Gastroesophageal sphincter (tissue), 4 donors: Measurements from ENCODE around the gene UBE2I. TPM values are rescaled to one million over a fixed set of nuclear protein-coding genes. Genes with fewer than 3 reads are reported as not detected.

ENCODE experiments used
- ATAC-seq: fragments of 150-250 bp; one replicate; pipeline ENCODE4 v1.9.1; 2016; ENCODE audit warnings: mild to moderate bottlenecking, moderate library complexity
- H3K27ac ChIP-seq, 4 donors: fragments of 200-600 bp; sonication (generic) in 3 of 4; 1 replicate in 3 of 4; 2 replicates in 1 of 4; pipeline ENCODE4 v1.5.1; 2016 to 2019
- H3K27me3 ChIP-seq: fragments of 200-600 bp; sonication (generic); one replicate; pipeline ENCODE4 v1.5.1; 2019
- H3K36me3 ChIP-seq, 2 donors: fragments of 200-600 bp; sonication (generic); one replicate each; pipeline ENCODE4 v1.5.1; 2019; ENCODE audit warnings: control low read depth in 1 of 2
- H3K4me1 ChIP-seq, 3 donors: fragments of 200-600 bp; sonication (generic); 1 replicate in 2 of 3; 2 replicates in 1 of 3; pipeline ENCODE4 v1.5.1; 2016 to 2019; ENCODE audit warnings: control low read depth in 2 of 3
- H3K4me3 ChIP-seq, 2 donors: fragments of 200-600 bp; sonication (generic); one replicate each; pipeline ENCODE4 v1.5.1; 2019; ENCODE audit warnings: mild to moderate bottlenecking in 1 of 2, moderate library complexity in 1 of 2
- H3K9me3 ChIP-seq, 3 donors: fragments of 200-600 bp; sonication (generic); one replicate each; pipeline ENCODE4 v1.5.1; 2017 to 2019; ENCODE audit warnings: control low read depth in 2 of 3
- EP300 ChIP-seq: sonication (generic); formaldehyde crosslinking; IDR thresholded peaks from one replicate; pipeline ENCODE4 v1.6.1; 2017; ENCODE audit warnings: antibody characterized with exemption, mild to moderate bottlenecking
- POLR2A ChIP-seq, 2 donors: fragments of 450-650 bp; IDR thresholded peaks; one replicate each; pipeline ENCODE4 v1.6.1; 2017; ENCODE audit warnings: antibody characterized with exemption in 2 of 2, mild to moderate bottlenecking in 2 of 2, moderate library complexity in 1 of 2
- POLR2AphosphoS5 ChIP-seq: sonication (generic); formaldehyde crosslinking; IDR thresholded peaks from one replicate; pipeline ENCODE4 v1.6.1; 2017; ENCODE audit warnings: antibody characterized with exemption
- WGBS, 2 donors: methylation state at CpG; one replicate each; pipeline ENCODE4 v1.1.5; 2018; ENCODE audit warnings: low coverage in 1 of 2; 5-methylcytosine and 5-hydroxymethylcytosine counted together
- total RNA-seq, 4 donors: library from RNA; depleted of rRNA; stranded (reverse); fragments of >200 nt; gene quantifications; one replicate each; pipeline ENCODE4 v1.1.0, GENCODE V29; 2016
- TF ChIP-seq, protein P1 (sequence below), 4 experiments: fragments of 200-600 bp in 2 of 4; fragments of 450-650 bp in 2 of 4; sonication (generic) in 1 of 4; IDR thresholded peaks; one replicate each; pipeline ENCODE4 v1.5.1; 2017 to 2019; ENCODE audit warnings: antibody characterized with exemption in 4 of 4, mild to moderate bottlenecking in 2 of 4, moderate library complexity in 2 of 4

Gene UBE2I
- total RNA-seq, 4 donors from 2014 or later: 53.3 to 95.9 (median 76.9) TPM

DNA sequence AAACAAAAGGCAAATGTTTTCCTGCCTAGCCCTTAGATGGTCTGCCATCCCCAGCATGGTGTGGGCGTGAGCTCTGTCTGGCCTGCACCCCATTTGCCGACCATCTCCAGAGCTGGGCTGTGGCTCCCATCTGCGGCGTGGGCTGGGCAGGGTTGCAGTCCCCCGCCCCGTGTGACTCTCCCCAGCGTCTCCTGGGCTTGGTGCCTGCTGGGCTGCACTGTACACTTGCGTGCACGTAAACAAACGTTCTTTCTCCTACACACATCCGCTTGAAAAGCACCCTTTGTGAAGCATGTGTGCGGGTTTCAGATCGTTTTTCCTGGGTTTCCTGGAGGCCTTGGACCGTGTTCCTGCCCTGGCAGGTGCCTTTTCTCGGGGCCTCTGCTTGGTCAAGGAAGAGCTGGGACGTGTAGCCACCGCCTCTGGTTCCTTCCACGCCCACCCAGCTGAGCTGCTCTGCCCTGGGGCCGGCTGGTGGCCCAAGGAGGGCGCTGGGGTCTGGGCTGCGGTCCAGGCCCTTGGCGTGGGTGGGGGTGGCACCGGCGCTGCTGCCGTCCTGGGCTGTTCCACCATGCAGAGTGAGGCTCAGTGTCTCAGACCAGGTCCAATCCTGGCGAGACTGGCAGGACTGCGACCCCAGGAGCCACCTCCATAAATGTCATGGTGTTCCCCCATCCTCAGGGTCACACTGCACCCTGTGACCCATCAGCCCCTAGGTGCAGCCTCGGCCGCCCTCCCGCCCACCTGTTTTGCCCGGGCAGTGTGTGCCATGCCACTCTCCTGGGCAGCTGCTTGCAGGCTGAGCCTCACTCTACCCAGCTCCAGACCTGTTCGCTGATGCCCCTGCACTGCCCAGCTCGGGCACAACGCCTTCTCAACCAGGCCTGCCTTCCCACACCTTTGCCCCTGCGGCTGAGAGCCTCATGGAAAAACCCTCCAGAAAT lies 14.1 kb downstream of the UBE2I start:
- Histone ChIP-seq H3K9me3 (no peaks in the 10 kb centered on the region), H3K27me3 (no peaks in the 10 kb centered on the region), H3K4me1 (no peaks in the 10 kb centered on the region), H3K27ac (no peak overlapping the region), H3K4me3 (no peak overlapping the region), H3K36me3 (peaks cover 0 to 91% of the 10 kb centered on the region in 2 donors)
- WGBS, 2 donors: 72 to 80% methylated on average over 6 to 19 of the region's 35 CpGs
- TF ChIP-seq EP300 (no peak), POLR2AphosphoS5 (no peak), POLR2A (IDR thresholded peaks at IDR 0.05) (no peak)
- TF ChIP-seq, protein P1, sequence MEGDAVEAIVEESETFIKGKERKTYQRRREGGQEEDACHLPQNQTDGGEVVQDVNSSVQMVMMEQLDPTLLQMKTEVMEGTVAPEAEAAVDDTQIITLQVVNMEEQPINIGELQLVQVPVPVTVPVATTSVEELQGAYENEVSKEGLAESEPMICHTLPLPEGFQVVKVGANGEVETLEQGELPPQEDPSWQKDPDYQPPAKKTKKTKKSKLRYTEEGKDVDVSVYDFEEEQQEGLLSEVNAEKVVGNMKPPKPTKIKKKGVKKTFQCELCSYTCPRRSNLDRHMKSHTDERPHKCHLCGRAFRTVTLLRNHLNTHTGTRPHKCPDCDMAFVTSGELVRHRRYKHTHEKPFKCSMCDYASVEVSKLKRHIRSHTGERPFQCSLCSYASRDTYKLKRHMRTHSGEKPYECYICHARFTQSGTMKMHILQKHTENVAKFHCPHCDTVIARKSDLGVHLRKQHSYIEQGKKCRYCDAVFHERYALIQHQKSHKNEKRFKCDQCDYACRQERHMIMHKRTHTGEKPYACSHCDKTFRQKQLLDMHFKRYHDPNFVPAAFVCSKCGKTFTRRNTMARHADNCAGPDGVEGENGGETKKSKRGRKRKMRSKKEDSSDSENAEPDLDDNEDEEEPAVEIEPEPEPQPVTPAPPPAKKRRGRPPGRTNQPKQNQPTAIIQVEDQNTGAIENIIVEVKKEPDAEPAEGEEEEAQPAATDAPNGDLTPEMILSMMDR (IDR thresholded peaks at IDR 0.05): no peak
- ATAC-seq: no peak

DNA sequence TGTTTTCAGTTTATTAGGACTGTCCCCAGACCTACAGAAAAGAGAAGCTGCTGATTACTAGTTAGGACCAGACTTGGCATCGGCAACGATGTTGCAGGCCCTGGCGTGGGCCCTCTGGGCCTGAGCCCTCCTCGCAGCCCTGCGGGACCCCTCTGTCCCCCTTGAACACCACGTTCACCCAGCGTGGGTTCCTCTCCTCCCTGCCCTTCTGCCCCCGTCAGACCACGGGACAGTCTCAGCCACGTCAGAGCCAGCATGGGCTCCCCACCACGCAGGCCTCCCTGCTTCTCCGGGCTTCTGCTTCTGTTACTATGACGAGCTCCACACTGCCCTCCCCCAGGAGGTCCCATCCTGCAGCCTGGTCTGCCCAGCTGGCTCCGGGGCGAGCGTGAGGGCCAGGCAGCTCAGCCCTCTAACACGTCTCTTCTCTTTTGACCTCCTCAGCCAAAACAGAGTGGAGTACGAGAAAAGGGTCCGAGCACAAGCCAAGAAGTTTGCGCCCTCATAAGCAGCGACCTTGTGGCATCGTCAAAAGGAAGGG lies 14.9 kb downstream of the UBE2I start:
- ATAC-seq: no peak
- Histone ChIP-seq H3K27me3 (no peaks in the 10 kb centered on the region), H3K27ac (no peak overlapping the region), H3K9me3 (no peaks in the 10 kb centered on the region), H3K4me1 (no peaks in the 10 kb centered on the region), H3K36me3 (peaks cover 0 to 83% of the 10 kb centered on the region in 2 donors), H3K4me3 (no peak overlapping the region)
- TF ChIP-seq EP300 (no peak), POLR2AphosphoS5 (no peak), POLR2A (IDR thresholded peaks at IDR 0.05) (no peak)
- TF ChIP-seq, protein P1 (IDR thresholded peaks at IDR 0.05): no peak
- 40 to 80% methylated on average over 2 to 18 of the region's 22 CpGs for WGBS, 2 donors

DNA sequence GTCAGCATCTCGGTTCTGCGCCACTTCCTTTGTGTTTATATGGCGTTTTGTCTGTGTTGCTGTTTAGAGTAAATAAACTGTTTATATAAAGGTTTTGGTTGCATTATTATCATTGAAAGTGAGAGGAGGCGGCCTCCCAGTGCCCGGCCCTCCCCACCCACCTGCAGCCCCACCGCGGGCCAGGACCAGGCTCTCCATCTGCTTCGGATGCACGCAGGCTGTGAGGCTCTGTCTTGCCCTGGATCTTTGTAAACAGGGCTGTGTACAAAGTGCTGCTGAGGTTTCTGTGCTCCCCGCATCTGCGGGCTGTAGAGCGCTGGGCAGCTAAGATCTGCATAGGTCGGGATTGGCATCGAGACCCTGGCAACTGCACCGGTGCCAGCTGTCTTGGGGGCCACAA lies 15.8 kb downstream of the UBE2I start:
- ATAC-seq: no peak
- Histone ChIP-seq H3K27ac (no peak overlapping the region), H3K27me3 (peaks cover under 1% of the 10 kb centered on the region), H3K4me3 (no peak overlapping the region), H3K36me3 (peaks cover 0 to 74% of the 10 kb centered on the region in 2 donors), H3K9me3 (peaks cover 0 to 1% (median 0%) of the 10 kb centered on the region in 3 donors), H3K4me1 (no peaks in the 10 kb centered on the region)
- TF ChIP-seq, protein P1 (IDR thresholded peaks at IDR 0.05): no peak
- TF ChIP-seq EP300: no peak
- no peak for TF ChIP-seq POLR2AphosphoS5
- TF ChIP-seq POLR2A (IDR thresholded peaks at IDR 0.05): no peak
- WGBS, 2 donors: 72 to 84% methylated on average over 3 to 6 of the region's 15 CpGs

DNA sequence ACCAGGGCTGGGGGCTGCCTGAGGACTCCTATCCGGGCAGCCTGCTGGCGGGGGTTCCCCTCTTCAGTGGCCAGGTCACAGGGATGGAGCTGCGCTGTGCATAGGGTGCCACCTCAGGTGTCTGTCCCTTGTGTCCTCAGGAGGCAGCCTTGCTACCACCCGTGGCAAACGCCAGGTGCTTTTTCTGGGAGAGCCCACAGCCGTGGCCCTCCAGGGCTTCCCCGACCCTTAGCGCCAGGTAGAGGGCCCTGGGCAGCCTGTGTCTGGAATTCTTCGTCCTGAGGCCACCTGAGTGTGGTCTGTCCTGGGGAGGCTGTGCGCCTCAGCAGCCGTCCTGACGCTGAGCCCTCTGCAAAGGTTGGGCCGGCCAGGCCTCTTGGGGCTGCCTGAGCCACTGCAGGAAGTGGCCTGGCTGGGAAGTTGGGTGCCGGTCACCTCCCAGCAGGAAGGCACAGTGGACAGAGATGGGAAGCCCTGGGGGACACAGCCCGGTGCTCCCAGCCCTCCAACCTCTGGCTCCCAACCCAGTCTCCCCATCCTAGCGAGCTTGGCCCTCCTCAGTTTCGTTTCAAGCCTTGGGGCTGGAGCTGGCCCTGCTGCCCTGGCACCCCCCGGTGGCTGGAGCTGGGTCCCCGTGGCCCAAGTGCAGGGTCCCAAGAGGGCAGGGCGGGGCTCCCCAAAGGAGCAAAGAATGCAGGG lies 16.4 kb downstream of the UBE2I start:
- no CpG with 5 or more reads among the region's 20 CpGs for WGBS, 2 donors
- TF ChIP-seq POLR2AphosphoS5: no peak
- TF ChIP-seq POLR2A (IDR thresholded peaks at IDR 0.05): no peak
- TF ChIP-seq, protein P1 (IDR thresholded peaks at IDR 0.05): no peak
- TF ChIP-seq EP300: no peak
- H3K9me3 ChIP-seq: peaks cover 0 to 7% (median 0%) of the 10 kb centered on the region in 3 donors
- peaks cover 6% of the 10 kb centered on the region for H3K27me3 ChIP-seq
- H3K4me1 ChIP-seq: no peaks in the 10 kb centered on the region
- ATAC-seq: no peak
- H3K4me3 ChIP-seq: no peak overlapping the region
- H3K27ac ChIP-seq: no peak overlapping the region
- peaks cover 0 to 68% of the 10 kb centered on the region in 2 donors for H3K36me3 ChIP-seq
